Measurements from ENCODE around the gene SUN1.

Gene SUN1

DNA sequence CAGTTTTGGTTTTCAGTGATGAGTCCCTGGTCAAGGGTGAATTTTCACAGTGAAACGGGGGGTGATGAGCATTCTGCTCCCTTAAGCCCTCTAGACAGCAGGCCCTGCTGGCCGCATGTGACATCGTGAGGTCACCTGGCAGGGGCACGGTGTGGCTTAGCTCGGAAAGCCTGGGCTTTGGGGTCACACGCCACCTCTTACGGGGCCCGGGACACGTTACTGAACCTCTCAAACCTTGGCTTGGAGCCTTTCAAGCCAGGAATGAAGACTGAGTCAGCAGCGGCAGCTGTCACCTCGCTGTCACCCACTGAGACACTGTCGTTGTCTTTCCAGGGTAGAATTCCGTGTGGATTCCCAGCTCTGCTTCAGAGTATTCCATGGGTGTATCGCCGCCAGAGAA is 48.2 kb downstream of the SUN1 start:
- no peak for DNase-seq

DNA sequence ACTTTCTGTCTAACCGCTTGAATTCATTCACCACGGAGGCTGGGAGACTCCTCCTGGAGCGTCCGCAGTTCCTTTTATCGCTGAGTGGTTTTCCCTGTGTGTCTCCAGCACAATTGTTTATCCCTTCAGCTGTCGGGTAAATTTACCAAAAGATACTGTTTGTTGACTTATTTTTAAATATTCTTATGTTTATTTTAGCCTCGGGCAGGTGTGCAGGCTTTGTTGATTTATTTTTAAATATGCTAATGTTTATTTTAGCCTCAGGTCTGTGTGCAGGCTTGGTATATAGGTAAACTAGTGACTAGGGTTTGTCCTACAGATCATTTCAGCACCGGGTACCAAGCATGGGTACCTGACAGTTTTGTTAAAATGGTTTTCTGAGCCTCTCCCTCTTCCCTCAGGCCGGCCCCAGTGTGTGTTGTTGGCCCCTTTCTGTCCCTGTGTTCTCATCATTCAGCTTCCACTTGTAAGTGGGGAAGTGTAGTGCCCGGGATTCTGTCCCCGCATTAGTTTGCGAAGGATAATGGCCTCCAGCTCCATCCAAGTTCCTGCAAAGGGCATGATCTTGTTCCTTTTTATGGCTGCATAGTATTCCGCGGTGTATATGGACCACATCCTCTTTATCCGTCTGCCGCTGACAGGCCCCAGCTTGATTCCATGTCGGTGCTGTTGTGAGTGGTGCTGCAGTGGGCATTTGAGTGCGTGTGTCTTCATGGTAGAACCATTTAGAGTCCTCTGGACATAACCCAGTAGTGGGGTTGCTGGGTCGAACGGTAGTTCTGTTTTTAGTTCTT is 49.4 kb downstream of the SUN1 start:
- no peak for DNase-seq

DNA sequence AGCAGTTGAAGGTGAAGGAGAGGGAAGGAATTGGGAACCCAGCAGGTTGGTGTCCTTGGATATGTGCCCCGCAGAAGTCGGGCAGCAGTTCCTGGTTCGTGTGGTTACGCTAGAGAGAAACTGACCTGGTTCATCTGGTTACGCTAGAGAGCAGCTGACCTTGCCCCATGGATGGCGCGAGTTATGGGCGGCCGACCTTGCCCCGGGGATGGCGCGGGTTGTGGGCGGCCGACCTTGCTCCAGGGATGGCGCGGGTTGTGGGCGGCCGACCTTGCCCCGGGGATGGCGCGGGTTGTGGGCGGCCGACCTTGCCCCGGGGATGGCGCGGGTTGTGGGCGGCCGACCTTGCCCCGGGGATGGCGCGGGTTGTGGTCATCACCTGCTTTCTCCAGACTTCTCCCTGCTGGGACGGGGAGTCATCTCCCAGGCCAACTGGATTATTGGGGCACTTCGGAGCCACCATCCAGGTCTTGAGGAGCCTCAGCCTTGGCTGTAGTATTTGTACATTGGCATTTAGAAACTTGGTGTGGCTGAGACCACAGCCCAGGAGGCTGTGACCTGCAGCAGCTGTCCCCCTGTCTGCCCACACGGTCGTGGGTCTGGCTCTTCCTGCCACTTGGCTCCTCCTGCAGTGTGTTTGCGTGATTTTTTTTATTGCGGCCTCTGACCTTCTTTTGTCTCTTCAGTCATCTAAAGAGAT is 50.2 kb downstream of the SUN1 start:
- no peak for DNase-seq

DNA sequence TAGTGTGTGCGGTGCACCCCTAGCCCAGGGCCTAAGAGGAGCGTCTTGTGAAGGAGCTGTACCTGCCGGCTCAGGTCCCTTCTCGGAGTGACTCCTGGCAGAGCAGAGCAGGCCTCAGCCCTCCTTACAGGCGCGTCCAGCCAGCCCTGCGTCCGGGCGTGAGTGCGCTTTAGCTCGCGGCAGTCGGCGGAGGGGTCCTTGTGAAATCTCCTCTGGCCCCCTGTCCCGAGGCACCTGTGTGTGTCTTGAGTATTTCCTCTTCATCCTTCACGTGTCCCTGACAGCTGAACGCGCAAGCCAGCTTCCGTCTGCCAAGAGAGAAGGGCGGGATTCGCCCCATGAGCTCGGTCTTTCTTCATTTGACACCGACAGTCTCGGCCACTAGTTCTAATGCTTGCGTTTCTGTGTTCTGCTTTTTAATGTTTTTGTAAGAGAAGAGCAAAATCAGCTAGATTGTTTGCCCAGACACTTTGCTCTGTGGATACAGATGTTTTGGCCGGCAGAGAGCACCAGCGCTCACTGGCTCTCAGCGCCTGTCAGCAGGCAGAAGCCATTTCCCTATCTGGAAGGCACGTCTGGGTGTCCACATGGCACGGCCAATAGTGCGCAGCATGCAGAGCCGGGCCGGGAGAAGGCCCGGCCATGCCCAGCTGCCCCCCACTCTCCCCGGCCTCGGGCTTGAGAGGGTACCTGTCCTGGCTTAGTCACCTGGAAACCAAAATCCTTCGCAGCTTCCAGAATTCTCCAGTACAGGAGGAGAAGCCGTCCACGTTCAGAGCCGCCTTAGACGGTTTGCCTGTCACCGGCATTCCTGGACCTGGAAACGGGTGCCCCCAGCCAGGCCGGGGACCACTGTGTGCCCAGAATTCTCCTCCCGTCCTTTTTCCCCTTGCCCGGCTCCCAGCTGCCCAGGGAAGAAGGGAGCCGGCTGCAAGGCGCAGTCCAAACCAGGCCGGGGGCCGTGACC is 51.1 kb downstream of the SUN1 start:
- DNase-seq: no peak

DNA sequence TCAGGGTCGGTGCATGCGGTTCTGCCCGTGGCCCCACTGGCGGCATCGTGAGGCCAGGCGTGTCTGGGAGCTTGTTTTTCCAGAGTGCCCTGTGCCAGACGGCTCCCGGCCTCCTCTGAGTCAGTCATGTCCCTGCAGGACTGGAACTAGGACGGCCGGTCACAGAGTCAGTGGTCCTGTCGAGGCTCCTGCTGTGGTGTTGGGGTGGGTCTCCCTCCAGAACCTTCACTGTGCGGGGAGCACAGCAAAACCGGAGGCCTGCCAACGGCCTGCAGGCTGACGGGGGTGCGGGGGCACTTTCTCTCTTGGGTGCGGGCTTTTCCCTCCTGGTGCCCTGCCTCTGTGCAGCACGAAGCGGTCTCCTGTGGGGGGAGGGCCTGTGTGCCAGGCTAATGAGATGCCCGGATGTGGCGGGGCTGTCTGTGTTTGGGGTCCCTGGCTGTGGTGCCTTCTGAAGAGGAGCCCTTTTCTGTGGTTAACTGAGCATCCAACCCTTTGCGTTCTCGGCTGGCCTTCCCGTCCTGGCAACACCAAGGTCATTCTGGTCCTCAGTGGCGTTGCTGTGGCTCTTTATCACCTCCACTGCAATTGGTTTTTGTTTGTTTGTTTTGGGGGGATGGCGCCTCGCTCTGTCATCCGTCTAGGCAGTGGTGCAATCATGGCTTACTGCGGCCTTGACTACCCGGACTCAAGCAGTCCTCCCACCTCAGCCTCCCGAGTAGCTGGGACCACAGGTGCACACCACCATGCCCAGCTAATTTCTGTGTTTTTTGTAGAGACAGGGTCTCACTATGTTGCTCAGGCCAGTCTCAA is 52.1 kb downstream of the SUN1 start:
- no peak for DNase-seq

DNA sequence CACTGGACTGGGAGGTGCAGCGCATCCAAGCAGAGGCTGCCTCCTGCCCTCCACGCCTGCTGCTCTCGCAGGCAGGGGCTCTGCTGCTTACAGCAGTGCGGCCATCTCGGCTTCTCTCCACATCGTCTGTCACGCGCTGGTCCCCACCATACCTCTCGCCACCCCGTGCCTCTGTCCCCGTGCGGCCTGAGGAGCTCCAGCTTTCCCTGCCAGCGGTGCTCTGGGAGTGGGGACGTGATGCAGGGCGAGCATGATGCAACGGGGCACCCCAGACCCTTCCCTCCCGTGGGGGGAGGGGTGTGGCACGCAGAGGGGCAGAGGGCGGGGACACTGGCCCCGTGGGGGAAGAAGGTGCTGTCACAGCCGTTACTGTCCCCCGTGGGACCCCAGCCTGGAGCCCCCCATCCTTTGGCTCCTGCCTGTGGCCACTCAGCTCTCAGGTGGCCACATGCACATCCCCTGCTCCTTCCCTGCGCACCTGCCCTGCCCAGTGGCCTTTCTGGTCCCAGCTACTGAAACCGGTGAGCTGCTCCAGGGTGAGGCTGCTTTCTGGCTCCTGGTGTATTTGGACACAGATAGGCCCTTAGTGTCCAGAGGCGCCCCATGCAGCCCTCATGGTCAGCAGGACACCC is 53.1 kb downstream of the SUN1 start:
- no peak for DNase-seq

DNA sequence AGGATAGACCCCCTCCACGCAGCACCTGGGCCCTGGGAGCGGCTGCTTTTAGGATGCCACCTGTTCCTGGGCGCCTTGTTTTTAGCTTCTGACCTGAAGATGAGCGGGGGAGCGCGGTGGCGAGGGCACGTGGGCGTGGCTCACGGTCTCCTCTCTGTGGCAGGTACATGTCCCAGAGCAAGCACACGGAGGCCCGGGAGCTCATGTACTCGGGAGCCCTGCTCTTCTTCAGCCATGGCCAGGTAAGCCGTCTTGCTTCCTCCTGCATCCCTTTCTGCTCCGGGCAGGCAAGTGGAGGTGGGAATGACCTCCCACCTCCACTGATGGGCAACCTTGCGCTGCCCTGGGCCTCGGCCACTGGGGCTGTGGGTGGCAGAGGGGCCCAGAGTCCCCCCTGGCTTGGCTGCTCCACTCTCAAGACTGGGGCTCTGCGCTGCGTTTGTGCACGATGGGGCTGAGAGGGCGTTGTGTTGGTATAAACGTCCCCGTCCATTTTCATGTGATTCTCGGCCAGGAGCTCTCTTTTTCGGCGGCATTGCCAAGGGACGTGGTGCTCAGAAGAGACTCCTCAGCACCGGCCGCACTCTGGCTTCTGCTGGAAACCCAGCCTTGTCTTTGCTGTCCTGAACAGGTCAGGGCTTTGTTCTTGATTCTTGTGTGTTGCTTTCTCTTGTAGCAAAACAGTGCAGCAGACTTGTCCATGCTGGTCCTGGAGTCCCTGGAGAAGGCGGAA is 53.8 kb downstream of the SUN1 start:
- DNase-seq: no peak

DNA sequence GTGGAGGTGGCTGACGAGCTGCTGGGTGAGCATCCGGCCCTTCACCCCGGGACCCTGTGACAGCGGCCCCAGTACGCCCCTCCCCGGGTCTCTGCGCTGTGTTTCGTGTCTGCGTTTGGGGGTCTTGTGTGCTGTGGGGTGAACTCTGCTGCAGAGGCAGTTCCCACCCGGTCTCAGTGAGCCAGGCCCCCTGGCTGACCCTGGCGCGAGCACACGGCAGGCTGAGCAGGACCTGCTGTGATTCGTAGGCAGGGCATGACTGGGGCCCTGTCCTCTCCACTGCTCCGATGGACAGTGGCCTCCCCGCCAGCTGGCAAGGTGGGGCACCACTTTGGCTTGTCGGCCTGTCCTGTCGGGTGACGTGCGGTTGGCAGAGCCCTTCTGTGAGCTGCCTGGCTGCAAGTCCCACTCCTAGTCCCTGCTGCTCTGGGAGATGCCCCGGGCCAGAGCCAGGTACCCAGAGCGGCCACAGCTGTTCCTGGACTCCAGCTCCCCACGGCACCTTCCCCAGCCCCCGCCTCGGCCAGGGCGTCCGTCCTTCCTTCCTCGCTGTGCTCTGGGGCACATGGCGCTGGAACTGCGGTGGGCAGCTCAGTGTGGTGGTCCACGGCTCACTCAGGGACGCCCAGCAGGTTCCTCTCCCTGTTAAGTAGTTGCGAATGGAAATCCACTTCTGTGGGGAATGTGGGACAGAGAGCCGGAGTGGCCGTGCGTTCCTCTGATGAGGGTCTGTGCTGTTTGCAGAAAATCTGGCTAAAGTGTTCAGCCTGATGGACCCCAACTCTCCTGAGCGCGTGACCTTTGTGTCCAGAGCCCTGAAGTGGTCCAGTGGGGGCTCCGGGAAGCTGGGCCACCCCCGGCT is 54.6 kb downstream of the SUN1 start:
- DNase-seq: no peak

DNA sequence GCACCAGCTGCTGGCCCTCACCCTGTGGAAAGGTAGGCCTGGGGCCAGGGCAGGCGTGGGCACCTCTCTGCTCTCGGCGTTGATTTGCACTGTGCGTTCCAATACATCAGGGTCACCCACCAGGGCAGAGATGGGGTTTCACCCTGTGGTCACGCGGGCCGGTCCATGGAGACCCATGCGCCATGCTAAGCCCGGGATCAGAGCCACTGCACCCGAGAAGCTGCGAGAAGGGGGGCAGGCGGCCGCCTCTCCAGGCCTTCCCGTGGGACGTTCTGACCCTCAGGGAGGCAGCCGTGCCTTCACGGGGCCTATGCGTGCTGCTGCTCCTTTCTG is 55.2 kb downstream of the SUN1 start:
- no peak for DNase-seq

DNA sequence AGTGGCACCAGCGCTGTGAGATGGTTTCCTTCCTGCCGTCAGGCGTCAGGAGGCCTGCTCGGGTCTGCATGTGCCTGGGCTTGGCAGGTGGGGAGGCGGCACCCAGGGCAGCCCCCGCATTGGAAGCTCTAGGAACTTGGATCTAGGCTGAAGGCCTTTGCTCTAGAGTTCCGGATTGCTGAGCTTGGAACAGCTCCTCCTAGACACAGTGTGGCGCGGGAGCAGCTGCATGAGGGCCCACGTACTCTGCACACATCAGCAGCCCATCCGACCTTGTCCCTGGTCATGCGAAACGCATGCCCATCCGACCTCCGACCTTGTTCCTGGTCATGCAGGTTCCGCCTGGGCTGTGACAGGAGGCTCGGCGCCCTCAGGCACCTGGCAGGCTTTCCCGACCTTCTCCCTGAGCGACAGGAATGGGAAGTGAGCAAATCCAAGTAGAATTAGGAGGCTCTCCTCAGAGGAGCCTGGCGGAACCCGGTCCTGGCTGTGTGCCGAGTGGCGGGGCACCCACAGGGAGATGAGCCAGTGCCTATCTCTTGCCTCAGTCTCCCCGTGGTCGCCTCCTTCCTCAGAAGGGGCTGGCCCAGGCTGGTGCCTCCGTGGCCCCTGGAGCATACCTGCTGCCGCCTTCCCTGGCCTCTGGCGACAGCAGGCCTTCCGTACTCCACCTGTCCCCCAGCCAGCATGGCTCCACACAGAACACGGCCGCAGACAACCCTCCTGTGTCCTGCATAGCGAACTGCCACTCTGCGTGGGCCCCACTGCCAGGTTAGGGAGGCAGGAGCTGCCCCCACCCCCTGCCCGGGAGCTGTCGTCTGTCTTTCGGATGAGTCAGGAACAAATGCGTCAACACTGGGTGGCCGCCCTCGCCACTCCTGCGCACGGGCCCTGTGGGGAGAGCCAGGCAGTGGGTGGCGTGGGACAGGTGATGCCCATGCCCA is 56.1 kb downstream of the SUN1 start:
- DNase-seq: no peak

DNA sequence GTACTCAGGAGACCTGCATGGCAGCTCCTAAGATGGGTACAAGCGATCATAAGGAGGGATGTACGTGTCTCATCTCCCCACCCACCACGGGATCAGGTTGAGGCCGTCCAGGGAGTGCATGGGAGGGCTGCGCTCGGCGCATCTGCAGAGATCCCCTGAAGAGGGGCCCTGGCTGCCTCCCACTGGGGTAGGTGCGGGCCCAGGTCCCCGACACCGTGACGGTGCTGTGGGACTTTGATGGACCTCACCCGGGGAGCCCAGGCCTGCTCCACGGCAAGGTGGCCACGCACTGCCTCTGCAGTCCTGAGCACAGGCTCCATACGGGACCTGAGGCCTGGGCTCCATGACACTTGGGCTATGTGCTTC is 56.7 kb downstream of the SUN1 start:
- no peak for DNase-seq

DNA sequence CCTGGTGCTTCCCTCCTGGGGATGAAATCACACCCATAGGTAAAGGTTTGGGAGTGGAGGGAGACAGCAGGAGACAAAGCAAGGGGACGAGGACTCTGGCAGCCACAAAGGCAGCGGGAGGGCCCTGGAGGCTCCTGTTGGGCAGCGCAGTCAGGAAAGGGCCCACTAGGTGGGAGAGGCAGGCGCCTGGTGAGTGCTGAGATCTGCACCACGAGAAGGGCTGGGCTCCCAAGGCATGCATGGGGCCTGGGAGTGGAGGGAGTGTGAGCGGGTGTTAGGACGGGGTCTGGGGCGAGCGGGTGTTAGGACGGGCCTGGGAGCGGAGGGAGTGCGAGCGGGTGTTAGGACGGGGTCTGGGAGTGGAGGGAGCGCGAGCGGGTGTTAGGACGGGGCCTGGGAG is 57.1 kb downstream of the SUN1 start:
- no peak for DNase-seq

DNA sequence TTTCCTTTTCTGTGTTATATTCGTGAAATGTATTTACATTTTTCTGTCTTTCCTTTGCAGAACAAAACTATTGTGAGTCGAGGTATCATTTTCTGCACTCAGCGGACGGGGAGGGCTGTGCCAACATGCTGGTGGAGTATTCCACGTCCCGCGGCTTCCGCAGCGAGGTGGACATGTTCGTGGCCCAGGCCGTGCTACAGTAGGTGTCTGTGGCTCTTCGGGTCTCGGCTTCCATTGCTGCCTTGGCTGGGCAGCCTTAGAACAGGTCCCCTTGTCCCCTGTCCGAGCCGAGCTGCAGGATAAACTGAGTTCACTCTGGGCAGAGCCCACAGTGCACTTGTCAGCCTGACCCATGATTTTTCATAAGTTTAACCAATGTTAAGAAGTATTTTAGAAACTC is 58.6 kb downstream of the SUN1 start:
- DNase-seq: no peak

DNA sequence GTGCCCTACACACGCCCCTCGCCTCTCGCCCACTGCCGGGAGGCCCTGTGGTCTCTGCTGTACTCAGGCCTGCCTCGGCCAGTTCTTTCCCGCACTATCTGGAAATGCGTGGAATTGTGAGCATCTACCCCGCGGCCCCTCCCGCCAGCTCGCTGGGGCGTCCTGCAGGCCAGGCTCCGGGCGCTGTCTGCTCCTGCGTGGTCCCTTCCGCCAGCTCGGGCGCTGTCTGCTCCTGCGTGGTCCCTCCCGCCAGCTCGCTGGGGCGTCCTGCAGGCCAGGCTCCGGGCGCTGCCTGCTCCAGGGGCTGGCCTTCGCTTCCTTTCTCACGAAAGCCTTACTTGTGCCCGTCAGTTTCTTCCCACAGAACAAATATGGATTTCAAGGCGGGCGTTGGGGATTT is 59.0 kb downstream of the SUN1 start:
- DNase-seq: no peak

DNA sequence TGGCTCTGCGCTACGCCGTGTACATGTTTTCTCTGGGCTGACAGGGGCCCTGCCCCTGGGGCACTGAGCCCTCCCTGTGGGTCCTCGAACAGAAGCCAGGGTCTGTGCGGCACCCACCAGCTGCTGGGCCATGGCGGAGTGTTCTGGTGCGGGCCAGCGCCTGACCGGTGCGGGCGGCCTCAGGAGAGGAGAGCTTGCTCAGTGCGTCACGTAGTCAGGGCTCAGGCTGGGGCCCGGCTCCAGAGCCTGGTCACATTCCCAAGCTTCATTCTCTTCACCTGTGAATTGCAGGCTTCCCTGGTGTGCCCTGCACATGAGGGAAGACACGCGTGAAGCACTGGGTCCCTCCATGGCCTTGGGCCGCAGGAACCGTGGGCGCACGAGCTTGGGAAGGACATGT is 59.5 kb downstream of the SUN1 start:
- DNase-seq: no peak

DNA sequence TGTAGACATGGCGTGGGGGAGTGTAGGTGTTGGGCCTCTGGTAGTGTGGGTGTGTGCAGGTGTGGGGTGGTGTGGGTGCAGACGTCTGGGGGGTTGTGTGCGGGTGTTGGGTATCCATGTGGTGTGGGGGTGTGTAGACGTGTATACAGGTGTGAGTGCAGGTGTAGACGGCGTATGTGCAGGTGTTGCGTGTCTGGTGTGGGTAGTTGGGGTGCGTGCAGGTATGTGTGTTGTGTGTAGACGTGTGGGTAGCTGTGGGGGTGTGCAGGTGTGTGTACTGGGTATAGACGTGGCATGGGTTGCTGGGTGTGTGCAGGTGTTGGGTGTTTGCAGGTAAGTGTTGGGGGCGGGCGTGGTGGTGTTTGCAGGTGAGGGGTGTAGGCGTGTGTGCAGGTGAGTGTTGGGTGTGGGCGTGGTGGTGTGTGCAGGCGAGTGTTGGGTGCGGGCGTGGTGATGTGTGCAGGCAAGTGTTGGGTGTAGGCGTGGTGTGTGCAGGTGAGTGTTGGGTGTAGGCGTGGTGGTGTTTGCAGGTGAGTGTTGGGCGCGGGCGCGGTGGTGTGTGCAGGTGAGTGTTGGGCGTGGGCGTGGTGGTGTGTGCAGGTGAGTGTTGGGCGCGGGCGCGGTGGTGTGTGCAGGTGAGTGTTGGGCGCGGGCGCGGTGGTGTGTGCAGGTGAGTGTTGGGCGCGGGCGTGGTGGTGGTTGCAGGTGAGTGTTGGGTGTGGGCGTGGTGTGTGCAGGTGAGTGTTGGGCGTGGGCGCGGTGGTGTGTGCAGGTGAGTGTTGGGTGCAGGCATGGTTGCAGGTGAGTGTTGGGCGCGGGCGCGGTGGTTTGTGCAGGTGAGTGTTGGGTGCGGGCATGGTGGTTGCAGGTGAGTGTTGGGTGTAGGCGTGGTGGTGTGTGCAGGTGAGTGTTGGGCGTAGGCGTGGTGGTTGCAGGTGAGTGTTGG is 60.6 kb downstream of the SUN1 start:
- no peak for DNase-seq

DNA sequence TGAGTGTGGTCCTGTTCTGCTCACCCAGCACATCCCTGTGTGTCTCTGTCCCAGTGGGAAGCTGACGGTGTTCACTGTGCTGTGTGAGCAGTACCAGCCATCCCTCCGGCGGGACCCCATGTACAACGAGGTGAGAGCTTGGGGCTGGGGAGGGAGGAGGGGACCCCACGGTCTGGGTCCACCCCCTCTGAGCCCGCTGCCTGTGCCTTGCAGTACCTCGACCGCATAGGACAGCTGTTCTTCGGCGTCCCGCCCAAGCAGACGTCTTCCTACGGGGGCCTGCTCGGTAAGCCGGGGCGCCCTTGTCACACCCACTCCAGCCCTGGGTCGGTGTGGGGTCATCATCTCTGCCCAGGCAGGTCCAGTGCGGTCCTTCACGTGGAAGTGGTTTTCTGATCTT is 61.4 kb downstream of the SUN1 start:
- DNase-seq: no peak

DNA sequence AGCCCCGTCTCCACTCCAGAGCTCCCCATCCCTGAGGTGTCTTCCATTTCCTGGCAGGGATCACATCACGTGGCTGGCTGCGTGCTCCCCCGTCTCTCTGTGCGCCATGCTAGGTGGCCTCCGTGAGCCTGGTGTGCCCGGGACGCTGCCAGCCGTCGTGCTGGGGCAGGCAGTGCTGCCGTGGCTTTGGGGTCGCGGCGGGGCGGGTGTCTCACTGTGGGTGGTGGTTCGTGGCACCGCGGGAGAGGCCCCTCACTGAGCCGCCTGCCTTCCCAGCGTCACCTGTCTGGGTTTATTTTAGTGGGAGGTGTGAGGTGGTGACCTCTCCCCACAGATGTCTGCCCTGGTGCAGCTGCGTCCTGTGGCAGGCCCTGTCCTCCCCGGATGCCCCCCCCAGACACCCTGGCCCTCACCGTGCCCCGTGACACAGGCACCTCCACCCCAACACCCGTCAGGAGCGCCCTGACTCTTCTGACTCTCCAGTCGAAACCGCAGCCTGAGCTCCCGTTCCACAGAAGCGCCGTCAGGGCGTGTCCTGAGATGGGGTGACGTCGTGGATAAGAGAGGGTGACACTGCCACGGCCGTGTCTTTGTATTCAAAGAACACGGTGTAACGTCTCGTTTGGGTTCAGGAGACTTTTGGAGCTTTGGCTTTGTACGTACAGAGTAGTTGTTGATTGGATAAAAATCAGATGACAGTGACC is 62.0 kb downstream of the SUN1 start:
- DNase-seq: no peak

Data from stimulated activated CD4-positive, alpha-beta T cell treated with anti-CD3 and anti-CD28 coated beads, Interleukin-4, amount 100 ng/mL, for 4 hours (primary cell).